Mammary epithelial cell (primary cell): ENCODE measurements around the gene C3orf18.

Experiments used
- CTCF ChIP-seq, 2 donors: IDR thresholded peaks in 1 of 2; conservative IDR thresholded peaks in 1 of 2; 2 replicates each; pipeline ENCODE4 v1.5.1; 2011 to 2012; ENCODE audit warnings: inconsistent platforms in 2 of 2, low read length in 2 of 2, mild to moderate bottlenecking in 2 of 2, control low read depth in 1 of 2, low read depth in 1 of 2; ENCODE audit not compliant: insufficient read depth in 1 of 2; ENCODE audit errors: extremely low read depth in 1 of 2
- EZH2 ChIP-seq: IDR thresholded peaks from 2 replicates; pipeline ENCODE4 v1.6.1; 2012; ENCODE audit warnings: low read length, inconsistent platforms, borderline replicate concordance

GRCh38 chr3:50599115-50599715, 31.7 kb upstream of the C3orf18 start:
- no peak for TF ChIP-seq CTCF (conservative IDR thresholded peaks at IDR 0.05 in 1 of 2, IDR thresholded peaks at IDR 0.05 in 1 of 2; ENCODE audit: extremely low read depth in 1 of 2, insufficient read depth in 1 of 2, low read depth in 1 of 2, low read length in 2 of 2)
- TF ChIP-seq EZH2: no peak
